Measurements from ENCODE around the gene CNTNAP2. TPM values are rescaled to one million over a fixed set of nuclear protein-coding genes. Genes with fewer than 3 reads are reported as not detected.

Gene CNTNAP2
- total RNA-seq, 6 experiments from 2014 or later, result 1.8 to 8.1 (median 3.9) TPM

GRCh38 chr7:147412782-147413556, 1296.4 kb downstream of the CNTNAP2 start:
- Histone ChIP-seq H3K4me1 (no peaks in the 10 kb centered on the region), H3K9me3 (no peaks in the 10 kb centered on the region), H3K4me3 (no peak overlapping the region), H3K27me3 (no peaks in the 10 kb centered on the region), H3K27ac (no peak overlapping the region), H3K36me3 (no peaks in the 10 kb centered on the region)
- TF ChIP-seq POLR2A (IDR thresholded peaks at IDR 0.05) (no peak), CTCF (IDR thresholded peaks at IDR 0.05) (no peak)
- no peak for ATAC-seq
- intact Hi-C loops (cut with DNase I), result no loop called here
- no peak for DNase-seq
- WGBS (ENCODE audit: insufficient coverage, low coverage, low lambda C conversion rate, missing lambda C conversion rate), result 33% methylated on average over 8 of the region's 8 CpGs

DNA sequence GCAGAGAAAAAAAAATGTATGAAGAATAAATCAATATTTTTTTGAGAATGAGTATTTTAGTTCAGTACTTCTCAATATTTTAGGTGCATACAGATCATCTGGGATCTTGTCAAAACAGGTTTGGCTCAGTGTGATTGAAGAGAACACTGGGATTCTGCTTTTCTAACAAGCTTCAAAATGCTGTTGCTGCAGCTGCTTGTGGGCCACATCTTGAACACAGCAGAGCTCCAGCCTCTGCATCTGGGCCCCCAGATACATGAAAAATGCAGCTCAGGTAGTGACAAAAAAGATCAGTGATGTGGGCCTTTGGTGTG, 1296.9 kb downstream of the CNTNAP2 start:
- Histone ChIP-seq H3K9me3 (no peaks in the 10 kb centered on the region), H3K36me3 (no peaks in the 10 kb centered on the region), H3K4me1 (no peaks in the 10 kb centered on the region), H3K4me3 (no peak overlapping the region), H3K27ac (no peak overlapping the region), H3K27me3 (no peaks in the 10 kb centered on the region)
- no peak for TF ChIP-seq CTCF (IDR thresholded peaks at IDR 0.05)
- no peak for TF ChIP-seq POLR2A (IDR thresholded peaks at IDR 0.05)
- ATAC-seq (no peak), DNase-seq (no peak)
- intact Hi-C loops (cut with DNase I), result no loop called here

GRCh38 chr7:147415991-147416390, 1299.4 kb downstream of the CNTNAP2 start:
- intact Hi-C loops (cut with DNase I), result no loop called here
- H3K27ac ChIP-seq, result no peak overlapping the region
- no peaks in the 10 kb centered on the region for H3K36me3 ChIP-seq
- WGBS (ENCODE audit: insufficient coverage, low coverage, low lambda C conversion rate, missing lambda C conversion rate), result 50% methylated on average over 1 of the region's 1 CpG
- no peaks in the 10 kb centered on the region for H3K27me3 ChIP-seq
- no peaks in the 10 kb centered on the region for H3K4me1 ChIP-seq
- H3K9me3 ChIP-seq, result no peaks in the 10 kb centered on the region
- ATAC-seq (no peak), DNase-seq (no peak)
- H3K4me3 ChIP-seq, result no peak overlapping the region
- TF ChIP-seq CTCF (IDR thresholded peaks at IDR 0.05), result no peak

DNA sequence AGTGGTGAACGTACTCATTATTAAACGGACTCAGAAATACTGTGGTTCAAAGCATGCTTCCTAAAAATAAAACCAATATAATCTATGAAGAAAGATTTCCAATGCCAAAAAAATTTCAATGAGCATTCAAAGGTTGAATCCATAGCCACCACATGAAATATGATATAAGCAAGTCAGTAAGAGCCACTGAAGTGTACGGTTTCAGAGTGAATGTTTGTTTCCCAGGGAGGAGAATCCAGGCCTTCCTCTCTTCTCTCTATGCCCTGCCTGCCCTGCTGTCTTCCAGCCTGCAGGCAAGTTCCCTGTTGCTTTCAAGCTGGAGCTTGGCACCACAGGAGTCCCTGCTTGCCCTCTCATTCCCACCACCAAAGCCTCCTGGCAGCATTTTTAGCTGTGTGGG, 1302.4 kb downstream of the CNTNAP2 start:
- Histone ChIP-seq H3K27ac (no peak overlapping the region), H3K27me3 (no peaks in the 10 kb centered on the region), H3K9me3 (no peaks in the 10 kb centered on the region), H3K4me1 (no peaks in the 10 kb centered on the region), H3K4me3 (no peak overlapping the region), H3K36me3 (no peaks in the 10 kb centered on the region)
- TF ChIP-seq POLR2A (IDR thresholded peaks at IDR 0.05) (no peak), CTCF (IDR thresholded peaks at IDR 0.05) (no peak)
- 45% methylated on average over 3 of the region's 3 CpGs for WGBS (ENCODE audit: insufficient coverage, low coverage, low lambda C conversion rate, missing lambda C conversion rate)
- DNase-seq, result no peak
- intact Hi-C loops (cut with DNase I), result no loop called here
- no peak for ATAC-seq

DNA sequence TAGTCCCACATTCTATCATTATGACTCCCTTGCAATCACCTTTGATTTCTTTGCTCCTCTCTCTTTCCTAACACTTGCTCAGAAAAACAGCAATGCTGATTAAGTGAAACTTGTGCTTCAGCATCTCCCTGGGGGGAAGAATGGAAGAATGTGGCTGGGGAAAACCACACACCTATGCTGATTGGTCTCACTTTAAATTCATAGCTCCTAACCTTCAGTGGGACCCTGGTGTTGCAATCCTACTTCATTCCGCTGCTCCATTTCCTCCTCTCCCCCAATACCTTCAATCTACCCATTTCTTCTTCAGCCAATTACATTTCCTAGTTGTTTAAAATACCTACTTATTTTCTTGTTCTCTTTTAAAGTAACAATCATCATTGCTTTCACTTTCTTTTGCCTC, 1307.3 kb downstream of the CNTNAP2 start:
- Histone ChIP-seq H3K4me3 (no peak overlapping the region), H3K27ac (no peak overlapping the region), H3K9me3 (no peaks in the 10 kb centered on the region), H3K27me3 (no peaks in the 10 kb centered on the region), H3K4me1 (no peaks in the 10 kb centered on the region), H3K36me3 (no peaks in the 10 kb centered on the region)
- TF ChIP-seq POLR2A (IDR thresholded peaks at IDR 0.05) (no peak), CTCF (IDR thresholded peaks at IDR 0.05) (no peak)
- ATAC-seq (no peak), DNase-seq (no peak)
- intact Hi-C loops (cut with DNase I), result no loop called here
- 23% methylated on average over 1 of the region's 1 CpG for WGBS (ENCODE audit: insufficient coverage, low coverage, low lambda C conversion rate, missing lambda C conversion rate)
